ENCODE data around the gene XRCC5.

- TF ChIP-seq, protein P1, sequence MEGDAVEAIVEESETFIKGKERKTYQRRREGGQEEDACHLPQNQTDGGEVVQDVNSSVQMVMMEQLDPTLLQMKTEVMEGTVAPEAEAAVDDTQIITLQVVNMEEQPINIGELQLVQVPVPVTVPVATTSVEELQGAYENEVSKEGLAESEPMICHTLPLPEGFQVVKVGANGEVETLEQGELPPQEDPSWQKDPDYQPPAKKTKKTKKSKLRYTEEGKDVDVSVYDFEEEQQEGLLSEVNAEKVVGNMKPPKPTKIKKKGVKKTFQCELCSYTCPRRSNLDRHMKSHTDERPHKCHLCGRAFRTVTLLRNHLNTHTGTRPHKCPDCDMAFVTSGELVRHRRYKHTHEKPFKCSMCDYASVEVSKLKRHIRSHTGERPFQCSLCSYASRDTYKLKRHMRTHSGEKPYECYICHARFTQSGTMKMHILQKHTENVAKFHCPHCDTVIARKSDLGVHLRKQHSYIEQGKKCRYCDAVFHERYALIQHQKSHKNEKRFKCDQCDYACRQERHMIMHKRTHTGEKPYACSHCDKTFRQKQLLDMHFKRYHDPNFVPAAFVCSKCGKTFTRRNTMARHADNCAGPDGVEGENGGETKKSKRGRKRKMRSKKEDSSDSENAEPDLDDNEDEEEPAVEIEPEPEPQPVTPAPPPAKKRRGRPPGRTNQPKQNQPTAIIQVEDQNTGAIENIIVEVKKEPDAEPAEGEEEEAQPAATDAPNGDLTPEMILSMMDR (IDR thresholded peaks at IDR 0.05) = no peak
- TF ChIP-seq POLR2AphosphoS5 (IDR thresholded peaks at IDR 0.05; ENCODE audit: low read depth, low read length) = no peak
- no peak for TF ChIP-seq SIN3A (IDR thresholded peaks at IDR 0.05; ENCODE audit: borderline replicate concordance, insufficient read depth, low read depth, low read length)
- no peak for TF ChIP-seq REST (IDR thresholded peaks at IDR 0.05; ENCODE audit: insufficient read depth in 1 of 2, low read depth in 2 of 2, low read length in 1 of 2)
Measured at GRCh38 chr2:216155954-216156353, 46.8 kb downstream of the XRCC5 start.
